GM18520 (cell line): ENCODE data around the gene TPSB2.
"Not testable (repeated sequence)": the region's sequence is repeated elsewhere in the genome, so short reads cannot be mapped to it uniquely, and the experiment has no call there.

ENCODE experiments used
- ATAC-seq: cut with Tn5 transposase; IDR thresholded peaks from one replicate; pipeline ENCODE4 v1.9.1; 2021; ENCODE audit not compliant: unreplicated experiment

The TPSB2 gene

GRCh38 chr16:1230084-1230470 lies at the start of gene TPSB2:
TPSB2 (minus strand) TSS chr16:1230184; CDS start chr16:1229951, 233 bp downstream.
- not testable (repeated sequence) for ATAC-seq

- ATAC-seq = no peak
Measured at GRCh38 chr16:1279081-1279944, 49.3 kb upstream of the TPSB2 start.

- ATAC-seq = no peak
Measured at GRCh38 chr16:1278477-1278876, 48.5 kb upstream of the TPSB2 start.

GRCh38 chr16:1277617-1278282 lies 47.8 kb upstream of the TPSB2 start:
- no peak for ATAC-seq

- no peak for ATAC-seq
Measured at GRCh38 chr16:1277151-1277598, 47.2 kb upstream of the TPSB2 start.

GRCh38 chr16:1276580-1276878 lies 46.5 kb upstream of the TPSB2 start:
- no peak for ATAC-seq

- no peak for ATAC-seq
Measured at GRCh38 chr16:1275791-1276579, 46.0 kb upstream of the TPSB2 start.

GRCh38 chr16:1274767-1275166 lies 44.8 kb upstream of the TPSB2 start:
- ATAC-seq = no peak

GRCh38 chr16:1273816-1274215 lies 43.8 kb upstream of the TPSB2 start:
- no peak for ATAC-seq

- no peak for ATAC-seq
Measured at GRCh38 chr16:1272453-1273198, 42.6 kb upstream of the TPSB2 start.

GRCh38 chr16:1271724-1272413 lies 41.9 kb upstream of the TPSB2 start:
- ATAC-seq = not testable (repeated sequence)

GRCh38 chr16:1271380-1271723 lies 41.4 kb upstream of the TPSB2 start:
- no peak for ATAC-seq

GRCh38 chr16:1269418-1269817 lies 39.4 kb upstream of the TPSB2 start:
- not testable (repeated sequence) for ATAC-seq

- no peak for ATAC-seq
Measured at GRCh38 chr16:1265826-1266225, 35.8 kb upstream of the TPSB2 start.

- ATAC-seq = no peak
Measured at GRCh38 chr16:1265090-1265630, 35.2 kb upstream of the TPSB2 start.

- no peak for ATAC-seq
Measured at GRCh38 chr16:1264345-1265089, 34.5 kb upstream of the TPSB2 start.

GRCh38 chr16:1263591-1264344 lies 33.8 kb upstream of the TPSB2 start:
- no peak for ATAC-seq

- ATAC-seq = no peak
Measured at GRCh38 chr16:1262846-1263221, 32.9 kb upstream of the TPSB2 start.
